Neural progenitor cell (in vitro differentiated cells): Measurements from ENCODE around the gene PIP4K2A. TPM values are rescaled to one million over a fixed set of nuclear protein-coding genes. Genes with fewer than 3 reads are reported as not detected.

ENCODE experiments used
- DNase-seq: peaks from one replicate; pipeline ENCODE4 v3.0.0-alpha.2; 2016; ENCODE audit warnings: low spot score
- H2AFZ ChIP-seq: fragments of 200-600 bp; sonication (generic); replicated peaks from 2 replicates; pipeline ENCODE4 v1.6.1; 2016; ENCODE audit warnings: antibody characterized with exemption
- H3F3A ChIP-seq: fragments of 200-600 bp; sonication (generic); 2 replicates; pipeline ENCODE4 v1.6.1; 2016; ENCODE audit warnings: antibody characterized with exemption, low read depth
- H3K27ac ChIP-seq: fragments of 200-600 bp; sonication (generic); 2 replicates; pipeline ENCODE4 v1.5.1; 2016; ENCODE audit warnings: mild to moderate bottlenecking
- H3K27me3 ChIP-seq: fragments of 200-600 bp; sonication (generic); 2 replicates; pipeline ENCODE4 v1.6.1; 2016; ENCODE audit warnings: mild to moderate bottlenecking, moderate library complexity
- H3K36me3 ChIP-seq: fragments of 200-600 bp; sonication (generic); 2 replicates; pipeline ENCODE4 v1.5.1; 2016
- H3K4me1 ChIP-seq: fragments of 200-600 bp; sonication (generic); 2 replicates; pipeline ENCODE4 v1.6.1; 2016; ENCODE audit warnings: mixed run types
- H3K4me2 ChIP-seq: fragments of 200-600 bp; sonication (generic); 2 replicates; pipeline ENCODE4 v1.6.1; 2016
- H3K4me3 ChIP-seq: fragments of 200-600 bp; sonication (generic); 2 replicates; pipeline ENCODE4 v1.5.1; 2016
- H3K79me2 ChIP-seq: fragments of 200-600 bp; sonication (generic); 2 replicates; pipeline ENCODE4 v1.6.1; 2016; ENCODE audit warnings: low read depth
- H3K9ac ChIP-seq: fragments of 200-600 bp; sonication (generic); 2 replicates; pipeline ENCODE4 v1.6.1; 2016
- H3K9me3 ChIP-seq: fragments of 200-600 bp; sonication (generic); 2 replicates; pipeline ENCODE4 v1.5.1; 2016; ENCODE audit warnings: low read depth
- H4K20me1 ChIP-seq: fragments of 200-600 bp; sonication (generic); 2 replicates; pipeline ENCODE4 v1.6.1; 2016; ENCODE audit warnings: low read depth
- H3K27ac Mint-ChIP-seq: 3 replicates; pipeline ENCODE4 v1.8.0; 2021; ENCODE audit warnings: mixed read lengths
- H3K27me3 Mint-ChIP-seq: 2 replicates; pipeline ENCODE4 v1.8.0; 2022; ENCODE audit warnings: low read depth, mild to moderate bottlenecking, inconsistent platforms, moderate library complexity, mixed read lengths; ENCODE audit not compliant: insufficient read depth
- H3K36me3 Mint-ChIP-seq: 3 replicates; pipeline ENCODE4 v1.8.0; 2021; ENCODE audit warnings: mixed read lengths
- H3K4me1 Mint-ChIP-seq: 3 replicates; pipeline ENCODE4 v1.8.0; 2021; ENCODE audit warnings: mixed read lengths
- H3K4me3 Mint-ChIP-seq: 3 replicates; pipeline ENCODE4 v1.8.0; 2021; ENCODE audit warnings: mild to moderate bottlenecking, moderate library complexity, mixed read lengths
- H3K9me3 Mint-ChIP-seq: 3 replicates; pipeline ENCODE4 v1.8.0; 2020; ENCODE audit warnings: mixed read lengths
- CTCF ChIP-seq: fragments of 200-600 bp; sonication (generic); IDR thresholded peaks from 2 replicates; pipeline ENCODE4 v1.5.1; 2017; ENCODE audit warnings: antibody characterized with exemption, mild to moderate bottlenecking
- EZH2 ChIP-seq: fragments of 200-600 bp; sonication (generic); IDR thresholded peaks from 2 replicates; pipeline ENCODE4 v1.6.1; 2017; ENCODE audit warnings: antibody characterized with exemption, mild to moderate bottlenecking, moderate library complexity
- EZH2phosphoT487 ChIP-seq: fragments of 200-600 bp; sonication (generic); IDR thresholded peaks from 2 replicates; pipeline ENCODE4 v1.6.1; 2017; ENCODE audit warnings: antibody characterized with exemption
- total RNA-seq: library from RNA; depleted of rRNA; stranded (reverse); fragments of >200 nt; gene quantifications from 2 replicates; pipeline ENCODE4 v1.2.3, GENCODE V29; 2015; ENCODE audit warnings: low replicate concordance

Gene PIP4K2A
- total RNA-seq, 1 donor from 2014 or later: 37.6 TPM

DNA sequence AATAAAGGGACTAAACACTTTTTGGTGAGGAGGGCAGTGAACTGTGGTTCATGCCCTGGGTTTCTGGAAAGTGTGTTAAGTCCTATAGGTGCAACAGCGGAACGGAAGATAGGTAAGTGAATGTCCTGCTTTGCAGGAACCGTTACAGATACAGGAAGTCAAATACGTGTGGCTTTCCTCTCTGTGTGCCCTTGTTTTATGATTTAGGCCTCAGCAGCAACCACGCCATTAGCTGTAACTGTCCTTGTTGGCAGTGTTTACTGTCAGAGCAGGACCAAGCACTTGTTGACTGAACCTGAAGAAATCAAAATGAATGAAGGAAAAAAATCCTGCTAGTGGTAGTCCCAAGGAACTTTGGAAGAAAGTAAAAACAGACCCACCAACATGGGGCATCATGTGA is 150.3 kb downstream of the PIP4K2A start:
- peaks cover 38% of the 10 kb centered on the region for H3K4me1 Mint-ChIP-seq
- no peak overlapping the region for H3K27ac Mint-ChIP-seq
- no peak overlapping the region for H3K4me3 ChIP-seq
- H3K27ac ChIP-seq: no peak overlapping the region
- no peaks in the 10 kb centered on the region for H3K36me3 ChIP-seq
- H3K4me3 Mint-ChIP-seq: no peak overlapping the region
- H3K79me2 ChIP-seq: no peaks in the 10 kb centered on the region
- H3F3A ChIP-seq: peaks cover 20% of the 10 kb centered on the region
- TF ChIP-seq EZH2phosphoT487 (no peak), EZH2 (no peak), CTCF (no peak)
- H3K9ac ChIP-seq: no peak overlapping the region
- no peaks in the 10 kb centered on the region for H3K27me3 ChIP-seq
- peaks cover 8% of the 10 kb centered on the region for H4K20me1 ChIP-seq
- H3K27me3 Mint-ChIP-seq: peaks cover 6% of the 10 kb centered on the region
- H2AFZ ChIP-seq: no peak overlapping the region
- peaks cover 26% of the 10 kb centered on the region for H3K36me3 Mint-ChIP-seq
- H3K9me3 ChIP-seq: no peaks in the 10 kb centered on the region
- DNase-seq: no peak
- H3K4me1 ChIP-seq: peaks cover 24% of the 10 kb centered on the region
- H3K4me2 ChIP-seq: no peak overlapping the region
- H3K9me3 Mint-ChIP-seq: no peaks in the 10 kb centered on the region

- H3K79me2 ChIP-seq: no peaks in the 10 kb centered on the region
- no peak overlapping the region for H3K9ac ChIP-seq
- peaks cover 20% of the 10 kb centered on the region for H3F3A ChIP-seq
- peaks cover 24% of the 10 kb centered on the region for H3K36me3 Mint-ChIP-seq
- no peak overlapping the region for H2AFZ ChIP-seq
- H3K4me3 Mint-ChIP-seq: no peak overlapping the region
- peaks cover 8% of the 10 kb centered on the region for H4K20me1 ChIP-seq
- H3K27me3 Mint-ChIP-seq: peaks cover 8% of the 10 kb centered on the region
- H3K36me3 ChIP-seq: no peaks in the 10 kb centered on the region
- no peaks in the 10 kb centered on the region for H3K27me3 ChIP-seq
- H3K4me3 ChIP-seq: no peak overlapping the region
- TF ChIP-seq EZH2phosphoT487 (no peak), EZH2 (no peak), CTCF (no peak)
- H3K4me1 Mint-ChIP-seq: peaks cover 48% of the 10 kb centered on the region
- DNase-seq: no peak
- no peaks in the 10 kb centered on the region for H3K9me3 ChIP-seq
- peaks cover 30% of the 10 kb centered on the region for H3K4me1 ChIP-seq
- no peak overlapping the region for H3K4me2 ChIP-seq
- H3K27ac ChIP-seq: no peak overlapping the region
- H3K9me3 Mint-ChIP-seq: no peaks in the 10 kb centered on the region
- no peak overlapping the region for H3K27ac Mint-ChIP-seq
Measured at GRCh38 chr10:22561909-22562308, 152.5 kb downstream of the PIP4K2A start.

DNA sequence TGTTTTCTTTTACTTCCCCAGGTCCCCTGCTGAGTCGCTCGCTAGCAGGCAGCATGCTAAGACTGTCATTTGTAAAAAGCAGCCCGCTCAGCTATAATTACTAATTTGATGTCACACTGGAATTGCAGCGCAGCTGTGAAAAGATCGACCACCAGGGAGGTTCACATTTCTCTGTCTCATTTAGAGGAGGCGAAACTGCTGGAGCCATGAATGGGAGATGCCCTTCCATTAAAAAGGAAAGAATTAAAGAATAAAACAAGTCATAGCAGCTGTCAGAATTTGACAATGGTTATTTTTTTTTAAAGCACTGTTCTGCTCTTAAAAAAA is 153.5 kb downstream of the PIP4K2A start:
- Histone ChIP-seq H3K9me3 (no peaks in the 10 kb centered on the region), H3K9ac (no peak overlapping the region), H3K4me2 (peak overlapping the region; percentile 58), H3K27me3 (no peaks in the 10 kb centered on the region), H3K4me1 (peaks cover 40% of the 10 kb centered on the region), H4K20me1 (peaks cover 8% of the 10 kb centered on the region), H3K27ac (peak overlapping the region; percentile 22), H3F3A (peaks cover 20% of the 10 kb centered on the region), H3K79me2 (no peaks in the 10 kb centered on the region), H2AFZ (no peak overlapping the region), H3K36me3 (no peaks in the 10 kb centered on the region), H3K4me3 (peak overlapping the region; percentile 3)
- H3K9me3 Mint-ChIP-seq: no peaks in the 10 kb centered on the region
- H3K36me3 Mint-ChIP-seq: peaks cover 17% of the 10 kb centered on the region
- peaks cover 8% of the 10 kb centered on the region for H3K27me3 Mint-ChIP-seq
- peaks cover 45% of the 10 kb centered on the region for H3K4me1 Mint-ChIP-seq
- peak; percentile 74 for DNase-seq
- peak overlapping the region; percentile 7 for H3K4me3 Mint-ChIP-seq
- H3K27ac Mint-ChIP-seq: peak overlapping the region; percentile 54
- TF ChIP-seq EZH2phosphoT487 (peak; percentile 45), EZH2 (peak; percentile 44), CTCF (no peak)
